ENCODE results near the gene PRDX2. TPM values are rescaled to one million over a fixed set of nuclear protein-coding genes. Genes with fewer than 3 reads are reported as not detected.

The PRDX2 gene
- total and polyA plus RNA-seq, 10 of the 15 experiments (the other 5 are each of a cell fraction or from before 2014, with no cell fraction given), result 93.0 to 812 (median 344) TPM

- TF ChIP-seq BHLHE40 (IDR thresholded peaks at IDR 0.05; ENCODE audit: borderline replicate concordance in 1 of 2, low read depth in 2 of 2, low read length in 1 of 2) (peak; percentile 42 to 47; a peak in 2 of 4 replicates), BCL3 (IDR thresholded peaks at IDR 0.05; ENCODE audit: borderline replicate concordance, insufficient read depth, low read depth, low read length, poor library complexity, severe bottlenecking) (peak; percentile 56), PAX5 (IDR thresholded peaks at IDR 0.05; ENCODE audit: borderline replicate concordance, low read depth, low read length) (no peak), SMARCA5 (IDR thresholded peaks at IDR 0.05) (peak; percentile 96), EED (IDR thresholded peaks at IDR 0.05; ENCODE audit: low read depth) (peak; percentile 83), POU2F2 (IDR thresholded peaks at IDR 0.05; ENCODE audit: borderline replicate concordance, low read depth, low read length) (no peak), YY1 (IDR thresholded peaks at IDR 0.05; ENCODE audit: low read depth, low read length) (peak; percentile 82), TBL1XR1 (IDR thresholded peaks at IDR 0.05; ENCODE audit: low read depth, low read length) (no peak), TARDBP (IDR thresholded peaks at IDR 0.05; ENCODE audit: borderline replicate concordance) (0 out of 2 replicates have a peak, but pooled peaks have one; percentile 35), NR2F1 (conservative IDR thresholded peaks at IDR 0.05) (peak; percentile 87), MEF2A (IDR thresholded peaks at IDR 0.05; ENCODE audit: insufficient read depth, low read depth, low read length) (peak; percentile 40; the same call in 1 of the 2 replicates), GABPA (IDR thresholded peaks at IDR 0.05; ENCODE audit: low read depth) (no peak), GATAD2B (conservative IDR thresholded peaks at IDR 0.05; ENCODE audit: low read depth) (peak; percentile 35; the same call in 1 of the 2 replicates), CREM (IDR thresholded peaks at IDR 0.05; ENCODE audit: low read depth) (peak; percentile 82), CBFB (IDR thresholded peaks at IDR 0.05; ENCODE audit: low read depth) (peak; percentile 96), KLF5 (IDR thresholded peaks at IDR 0.05; ENCODE audit: partially characterized antibody) (peak; percentile 64), ZZZ3 (IDR thresholded peaks at IDR 0.05; ENCODE audit: control insufficient read depth, insufficient read length, low read depth) (no peak), CHD2 (IDR thresholded peaks at IDR 0.05; ENCODE audit: borderline replicate concordance, low read depth, low read length) (no peak), TCF12 (IDR thresholded peaks at IDR 0.05; ENCODE audit: low read depth, low read length) (peak; percentile 63; the same call in 1 of the 2 replicates), ZNF217 (IDR thresholded peaks at IDR 0.05) (0 out of 2 replicates have a peak, but pooled peaks have one; percentile 15), MEF2B (IDR thresholded peaks at IDR 0.05; ENCODE audit: partially characterized antibody, poor library complexity, severe bottlenecking) (peak; percentile 50), CTCF (IDR thresholded peaks at IDR 0.05 in 2 of 3, conservative IDR thresholded peaks at IDR 0.05 in 1 of 3; ENCODE audit: control insufficient read depth in 2 of 3, extremely low read depth in 1 of 3, insufficient read depth in 1 of 3, low read depth in 3 of 3, low read length in 3 of 3) (peak; percentile 90 to 98 (median 95)), SKIL (IDR thresholded peaks at IDR 0.05; ENCODE audit: low read depth, poor library complexity, severe bottlenecking) (no peak), RB1 (IDR thresholded peaks at IDR 0.05; ENCODE audit: borderline replicate concordance) (peak; percentile 76; the same call in 1 of the 2 replicates), NBN (IDR thresholded peaks at IDR 0.05) (peak; percentile 7; the same call in 1 of the 2 replicates), NFXL1 (IDR thresholded peaks at IDR 0.05; ENCODE audit: borderline replicate concordance) (no peak)
Measured at GRCh38 chr19:12777217-12778016, 24.2 kb downstream of the PRDX2 start (continued).

Measured in GM12878 (cell line).